BE2C (cell line): ENCODE data around the gene PARP15.

Source experiments
- DNase-seq: peaks from one replicate; pipeline ENCODE4 v3.0.0-alpha.2; 2020
- H3K27me3 ChIP-seq: fragments of 250-450 bp; sonication (Bioruptor Pico); 2 replicates; pipeline ENCODE4 v1.5.1; 2020; ENCODE audit warnings: mild to moderate bottlenecking
- H3K36me3 ChIP-seq: fragments of 250-450 bp; sonication (Bioruptor Pico); 2 replicates; pipeline ENCODE4 v1.5.1; 2020; ENCODE audit warnings: mild to moderate bottlenecking
- H3K4me1 ChIP-seq: fragments of 250-450 bp; sonication (Bioruptor Pico); 2 replicates; pipeline ENCODE4 v1.5.1; 2020
- H3K4me3 ChIP-seq: 2 replicates; pipeline ENCODE4 v1.5.1; 2011; ENCODE audit warnings: low read depth, low read length
- H3K9me3 ChIP-seq: fragments of 250-450 bp; sonication (Bioruptor Pico); 2 replicates; pipeline ENCODE4 v1.5.1; 2020
- CTCF ChIP-seq: IDR thresholded peaks from 2 replicates; pipeline ENCODE4 v1.5.1; 2012; ENCODE audit warnings: mild to moderate bottlenecking, low read depth, low read length

The PARP15 gene

GRCh38 chr3:122580470-122580869 is 3.0 kb downstream of the PARP15 start:
- H3K36me3 ChIP-seq, result no peaks in the 10 kb centered on the region
- H3K9me3 ChIP-seq, result no peaks in the 10 kb centered on the region

GRCh38 chr3:122581622-122582021 is 4.2 kb downstream of the PARP15 start:
- Histone ChIP-seq H3K4me1 (no peaks in the 10 kb centered on the region), H3K9me3 (no peaks in the 10 kb centered on the region), H3K36me3 (no peaks in the 10 kb centered on the region), H3K4me3 (no peak overlapping the region), H3K27me3 (peaks cover 23% of the 10 kb centered on the region)
- TF ChIP-seq CTCF, result no peak
- no peak for DNase-seq

More at GRCh38 chr3:122580470-122580869, 3.0 kb downstream of the PARP15 start:
- DNase-seq, result no peak
- no peak overlapping the region for H3K4me3 ChIP-seq
- H3K27me3 ChIP-seq, result peaks cover 23% of the 10 kb centered on the region
- H3K4me1 ChIP-seq, result no peaks in the 10 kb centered on the region
- no peak for TF ChIP-seq CTCF

- Histone ChIP-seq H3K9me3 (no peaks in the 10 kb centered on the region), H3K27me3 (peaks cover 21% of the 10 kb centered on the region), H3K4me1 (no peaks in the 10 kb centered on the region), H3K36me3 (no peaks in the 10 kb centered on the region), H3K4me3 (no peak overlapping the region)
- no peak for DNase-seq
- TF ChIP-seq CTCF, result no peak
Measured at GRCh38 chr3:122582390-122582789, 4.9 kb downstream of the PARP15 start.

GRCh38 chr3:122586098-122586497 is 8.6 kb downstream of the PARP15 start:
- H3K36me3 ChIP-seq, result no peaks in the 10 kb centered on the region
- H3K4me1 ChIP-seq, result no peaks in the 10 kb centered on the region
- no peak for DNase-seq
- no peak for TF ChIP-seq CTCF
- H3K27me3 ChIP-seq, result no peaks in the 10 kb centered on the region; the same call in 1 of the 2 replicates
- H3K4me3 ChIP-seq, result no peak overlapping the region
- H3K9me3 ChIP-seq, result no peaks in the 10 kb centered on the region

- Histone ChIP-seq H3K27me3 (no peaks in the 10 kb centered on the region; the same call in 1 of the 2 replicates), H3K9me3 (no peaks in the 10 kb centered on the region), H3K4me3 (no peak overlapping the region), H3K4me1 (no peaks in the 10 kb centered on the region), H3K36me3 (no peaks in the 10 kb centered on the region)
- no peak for DNase-seq
- no peak for TF ChIP-seq CTCF
Measured at GRCh38 chr3:122586773-122587485, 9.5 kb downstream of the PARP15 start.

- H3K9me3 ChIP-seq, result no peaks in the 10 kb centered on the region
- no peaks in the 10 kb centered on the region; the same call in 1 of the 2 replicates for H3K27me3 ChIP-seq
- no peaks in the 10 kb centered on the region for H3K36me3 ChIP-seq
- DNase-seq, result no peak
- H3K4me1 ChIP-seq, result no peaks in the 10 kb centered on the region
- H3K4me3 ChIP-seq, result no peak overlapping the region
- no peak for TF ChIP-seq CTCF
Measured at GRCh38 chr3:122587572-122587971, 10.1 kb downstream of the PARP15 start.
